Peyer's patch (tissue), 4 donors: ENCODE results near the gene POMGNT1.

Experiments used
- POLR2A ChIP-seq, 2 donors: fragments of 450-650 bp; IDR thresholded peaks; one replicate each; pipeline ENCODE4 v1.5.1; 2017; ENCODE audit warnings: antibody characterized with exemption in 2 of 2, mild to moderate bottlenecking in 2 of 2, moderate library complexity in 2 of 2
- TF ChIP-seq, protein P1 (sequence below), 6 experiments: fragments of 450-650 bp in 4 of 6; fragments of 200-600 bp in 2 of 6; sonication (generic) in 1 of 6; IDR thresholded peaks; one replicate each; pipeline ENCODE4 v1.5.1; 2017 to 2019; ENCODE audit warnings: antibody characterized with exemption in 6 of 6, mild to moderate bottlenecking in 3 of 6, moderate library complexity in 1 of 6

GRCh38 chr1:46173361-46173856 is 24.8 kb downstream of the POMGNT1 start:
- TF ChIP-seq, protein P1, sequence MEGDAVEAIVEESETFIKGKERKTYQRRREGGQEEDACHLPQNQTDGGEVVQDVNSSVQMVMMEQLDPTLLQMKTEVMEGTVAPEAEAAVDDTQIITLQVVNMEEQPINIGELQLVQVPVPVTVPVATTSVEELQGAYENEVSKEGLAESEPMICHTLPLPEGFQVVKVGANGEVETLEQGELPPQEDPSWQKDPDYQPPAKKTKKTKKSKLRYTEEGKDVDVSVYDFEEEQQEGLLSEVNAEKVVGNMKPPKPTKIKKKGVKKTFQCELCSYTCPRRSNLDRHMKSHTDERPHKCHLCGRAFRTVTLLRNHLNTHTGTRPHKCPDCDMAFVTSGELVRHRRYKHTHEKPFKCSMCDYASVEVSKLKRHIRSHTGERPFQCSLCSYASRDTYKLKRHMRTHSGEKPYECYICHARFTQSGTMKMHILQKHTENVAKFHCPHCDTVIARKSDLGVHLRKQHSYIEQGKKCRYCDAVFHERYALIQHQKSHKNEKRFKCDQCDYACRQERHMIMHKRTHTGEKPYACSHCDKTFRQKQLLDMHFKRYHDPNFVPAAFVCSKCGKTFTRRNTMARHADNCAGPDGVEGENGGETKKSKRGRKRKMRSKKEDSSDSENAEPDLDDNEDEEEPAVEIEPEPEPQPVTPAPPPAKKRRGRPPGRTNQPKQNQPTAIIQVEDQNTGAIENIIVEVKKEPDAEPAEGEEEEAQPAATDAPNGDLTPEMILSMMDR (IDR thresholded peaks at IDR 0.05): no peak
- TF ChIP-seq POLR2A (IDR thresholded peaks at IDR 0.05): no peak
